Ecto neural progenitor cell (in vitro differentiated cells): Measurements from ENCODE around the gene ZNF281.
"Not testable (repeated sequence)": the region's sequence is repeated elsewhere in the genome, so short reads cannot be mapped to it uniquely, and the experiment has no call there.

ENCODE experiments used
- DNase-seq: peaks from one replicate; pipeline ENCODE4 v3.0.0-alpha.2; 2018; ENCODE audit warnings: low spot score

Gene ZNF281

GRCh38 chr1:200364091-200364759 is 45.6 kb downstream of the ZNF281 start:
- no peak for DNase-seq

- DNase-seq = no peak
Measured at GRCh38 chr1:200363264-200363933, 46.4 kb downstream of the ZNF281 start.

GRCh38 chr1:200362421-200362820 is 47.4 kb downstream of the ZNF281 start:
- DNase-seq = no peak

GRCh38 chr1:200359610-200360163 is 50.1 kb downstream of the ZNF281 start:
- DNase-seq = no peak

- DNase-seq = not testable (repeated sequence)
Measured at GRCh38 chr1:200357925-200358324, 51.9 kb downstream of the ZNF281 start.

- DNase-seq = no peak
Measured at GRCh38 chr1:200355801-200356200, 54.0 kb downstream of the ZNF281 start.
